SU-DHL-6 (cell line): ENCODE data around the gene CLTCL1.

ENCODE experiments used
- H2AFZ ChIP-seq: fragments of 200-600 bp; sonication (generic); 2 replicates; pipeline ENCODE4 v1.6.1; 2014; ENCODE audit warnings: low read depth, mild to moderate bottlenecking, moderate library complexity, mixed read lengths, antibody characterized with exemption, low read length; ENCODE audit not compliant: severe bottlenecking
- H3F3A ChIP-seq: fragments of 200-600 bp; shearing (Covaris generic); 2 replicates; pipeline ENCODE4 v1.6.0; 2016; ENCODE audit warnings: antibody characterized with exemption, mild to moderate bottlenecking; ENCODE audit not compliant: insufficient read depth
- H3K27ac ChIP-seq: fragments of 200-600 bp; sonication (generic); 2 replicates; pipeline ENCODE4 v1.5.1; 2016; ENCODE audit warnings: low read depth, mild to moderate bottlenecking, low read length, moderate library complexity, mixed read lengths
- H3K27me3 ChIP-seq: fragments of 200-600 bp; sonication (generic), shearing (Covaris generic); 2 replicates; pipeline ENCODE4 v1.6.0; 2014; ENCODE audit warnings: mild to moderate bottlenecking, low read length
- H3K36me3 ChIP-seq: fragments of 200-600 bp; sonication (generic); 2 replicates; pipeline ENCODE4 v1.6.1; 2014; ENCODE audit warnings: mild to moderate bottlenecking, low read length, mixed read lengths
- H3K4me2 ChIP-seq: fragments of 300-600, 200-600 bp; shearing (Covaris generic), sonication (generic); 2 replicates; pipeline ENCODE4 v1.6.0; 2014; ENCODE audit warnings: low read length, low read depth, mild to moderate bottlenecking; ENCODE audit not compliant: poor library complexity, severe bottlenecking
- H3K4me3 ChIP-seq: fragments of 200-600 bp; sonication (generic); 2 replicates; pipeline ENCODE4 v1.5.1; 2014; ENCODE audit warnings: antibody characterized with exemption, low read length, mild to moderate bottlenecking, mixed read lengths; ENCODE audit not compliant: insufficient read depth, poor library complexity, severe bottlenecking
- H3K79me2 ChIP-seq: fragments of 200-600 bp; sonication (generic); 2 replicates; pipeline ENCODE4 v1.6.1; 2014; ENCODE audit warnings: mild to moderate bottlenecking, low read length, moderate library complexity; ENCODE audit not compliant: insufficient read depth
- H3K9ac ChIP-seq: fragments of 200-600 bp; sonication (generic); 2 replicates; pipeline ENCODE4 v1.7.0; 2014; ENCODE audit warnings: mild to moderate bottlenecking, low read length
- H3K9me2 ChIP-seq: fragments of 200-600 bp; sonication (generic); replicated peaks from 2 replicates; pipeline ENCODE4 v1.6.1; 2014; ENCODE audit warnings: low read length; ENCODE audit not compliant: insufficient read depth
- H3K9me3 ChIP-seq: fragments of 200-600 bp; sonication (generic); 2 replicates; pipeline ENCODE4 v1.6.1; 2014; ENCODE audit warnings: low read length, mixed read lengths; ENCODE audit not compliant: insufficient read depth
- H4K20me1 ChIP-seq: fragments of 200-600 bp; sonication (generic); 2 replicates; pipeline ENCODE4 v1.6.1; 2014; ENCODE audit warnings: low read depth, mild to moderate bottlenecking, antibody characterized with exemption, low read length, moderate library complexity, mixed read lengths
- CTCF ChIP-seq: fragments of 200-600 bp; sonication (generic); IDR thresholded peaks from one replicate; pipeline ENCODE4 v1.5.1; 2017; ENCODE audit warnings: antibody characterized with exemption, mild to moderate bottlenecking, low read length, moderate library complexity; ENCODE audit not compliant: insufficient read depth, poor library complexity, severe bottlenecking
- EZH2phosphoT487 ChIP-seq: fragments of 200-600 bp; sonication (generic), shearing (Covaris generic); conservative IDR thresholded peaks from 2 replicates; pipeline ENCODE4 v1.6.1; 2018; ENCODE audit warnings: mild to moderate bottlenecking, antibody characterized with exemption, low read length, moderate library complexity, mixed read lengths

Gene CLTCL1

GRCh38 chr22:19201130-19201868 lies 90.2 kb downstream of the CLTCL1 start:
- Histone ChIP-seq H3K27me3 (no peaks in the 10 kb centered on the region), H3F3A (no peaks in the 10 kb centered on the region), H3K9me3 (no peaks in the 10 kb centered on the region), H3K4me2 (no peak overlapping the region), H3K9ac (no peak overlapping the region), H3K79me2 (no peaks in the 10 kb centered on the region), H3K27ac (no peak overlapping the region), H3K36me3 (no peaks in the 10 kb centered on the region), H3K4me3 (no peak overlapping the region), H2AFZ (no peak overlapping the region), H4K20me1 (no peaks in the 10 kb centered on the region), H3K9me2 (no peaks in the 10 kb centered on the region)
- no peak for TF ChIP-seq EZH2phosphoT487
- TF ChIP-seq CTCF = no peak

- no peak overlapping the region for H3K9ac ChIP-seq
- no peak overlapping the region for H3K27ac ChIP-seq
- H4K20me1 ChIP-seq = no peaks in the 10 kb centered on the region
- no peaks in the 10 kb centered on the region for H3F3A ChIP-seq
- H2AFZ ChIP-seq = no peak overlapping the region
- no peak overlapping the region for H3K4me2 ChIP-seq
- H3K79me2 ChIP-seq = no peaks in the 10 kb centered on the region
- H3K36me3 ChIP-seq = no peaks in the 10 kb centered on the region
- H3K9me3 ChIP-seq = no peaks in the 10 kb centered on the region
- TF ChIP-seq CTCF (no peak), EZH2phosphoT487 (no peak)
- H3K4me3 ChIP-seq = no peak overlapping the region
- no peaks in the 10 kb centered on the region for H3K27me3 ChIP-seq
- no peaks in the 10 kb centered on the region for H3K9me2 ChIP-seq
Observed at GRCh38 chr22:19199479-19199878, 92.0 kb downstream of the CLTCL1 start.

DNA sequence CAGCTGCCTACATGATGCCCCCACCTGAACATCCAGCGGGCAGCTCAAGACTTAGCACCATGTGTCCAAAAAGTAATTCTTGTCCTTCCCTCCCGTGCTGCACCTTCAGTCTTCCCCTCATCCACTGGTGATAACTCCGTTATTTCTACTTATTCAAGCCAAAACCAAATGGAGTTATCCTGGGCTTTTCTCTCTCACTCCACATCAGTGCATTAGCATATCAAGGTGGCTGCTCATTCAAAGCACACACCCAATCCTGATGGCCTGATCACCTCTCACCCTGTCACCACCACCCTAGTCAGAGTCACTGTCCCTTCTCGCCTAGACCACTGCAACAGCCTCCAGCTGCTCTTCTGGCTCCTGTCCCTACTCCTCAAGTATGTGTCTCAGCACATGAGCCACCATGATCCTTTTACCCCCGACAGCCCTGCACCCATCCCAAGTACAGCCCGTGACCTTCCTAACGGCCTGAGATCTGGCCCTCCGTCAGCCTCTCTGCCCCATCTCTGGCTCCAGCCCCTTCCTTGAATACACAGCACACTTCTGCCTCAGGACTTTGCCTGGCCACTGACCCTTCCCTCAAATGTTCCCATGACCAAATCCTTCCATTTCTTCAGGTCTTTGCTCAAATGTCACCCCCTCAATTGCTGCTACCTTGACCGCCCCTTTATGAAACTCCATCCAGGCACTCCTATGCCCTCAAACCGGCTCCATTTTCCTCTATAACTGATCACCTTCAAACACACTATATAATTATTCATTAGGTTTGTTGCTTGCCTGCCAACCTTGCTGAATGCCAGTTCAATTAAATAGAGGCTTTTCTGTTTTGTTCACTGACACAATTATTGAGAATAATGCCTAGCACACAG lies 93.3 kb downstream of the CLTCL1 start:
- Histone ChIP-seq H3K27me3 (no peaks in the 10 kb centered on the region), H3K9me2 (no peaks in the 10 kb centered on the region), H3K36me3 (no peaks in the 10 kb centered on the region), H2AFZ (no peak overlapping the region), H3K27ac (no peak overlapping the region), H3K4me2 (no peak overlapping the region), H3F3A (no peaks in the 10 kb centered on the region), H3K9me3 (no peaks in the 10 kb centered on the region), H3K9ac (no peak overlapping the region), H3K79me2 (no peaks in the 10 kb centered on the region), H3K4me3 (no peak overlapping the region), H4K20me1 (no peaks in the 10 kb centered on the region)
- TF ChIP-seq CTCF = no peak
- no peak for TF ChIP-seq EZH2phosphoT487
